ENCODE results near the gene NCOA6. TPM values are rescaled to one million over a fixed set of nuclear protein-coding genes. Genes with fewer than 3 reads are reported as not detected.
"Not testable (repeated sequence)": the region's sequence is repeated elsewhere in the genome, so short reads cannot be mapped to it uniquely, and the experiment has no call there.

NCOA6 gene
- total RNA-seq, 2 experiments from 2014 or later: 25.8 to 26.9 TPM

DNA sequence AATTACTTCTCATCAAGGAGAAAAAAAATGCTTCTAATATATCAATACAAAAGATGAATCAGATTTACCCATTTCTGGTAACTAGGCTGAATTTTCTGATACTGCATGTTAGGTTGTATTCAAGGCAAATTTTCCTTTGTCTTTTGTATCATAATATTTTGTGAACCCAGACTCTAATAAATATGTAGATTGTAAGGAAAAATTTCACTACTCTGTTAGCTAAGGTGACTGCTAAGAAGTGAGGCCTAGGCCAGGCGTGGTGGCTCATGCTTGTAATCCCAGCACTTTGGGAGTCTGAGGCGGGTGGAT is 108.6 kb downstream of the NCOA6 start:
- Mint-ChIP-seq H3K4me1 (ENCODE audit: low read depth) (peaks cover 11% of the 10 kb centered on the region), H3K36me3 (ENCODE audit: low read depth) (peaks cover 28% of the 10 kb centered on the region), H3K9me3 (ENCODE audit: insufficient read depth) (no peaks in the 10 kb centered on the region), H3K27ac (no peak overlapping the region), H3K4me3 (no peak overlapping the region), H3K27me3 (ENCODE audit: low read depth) (no peaks in the 10 kb centered on the region)
- CTCF ChIA-PET: no interaction called here
- POLR2A ChIA-PET: interaction anchor here (0.5 kb wide), 1 partner anchor 51 kb away, joined by 7 read pairs; no protein-coding TSS in a partner anchor
- ATAC-seq (no peak), DNase-seq (no peak)

DNA sequence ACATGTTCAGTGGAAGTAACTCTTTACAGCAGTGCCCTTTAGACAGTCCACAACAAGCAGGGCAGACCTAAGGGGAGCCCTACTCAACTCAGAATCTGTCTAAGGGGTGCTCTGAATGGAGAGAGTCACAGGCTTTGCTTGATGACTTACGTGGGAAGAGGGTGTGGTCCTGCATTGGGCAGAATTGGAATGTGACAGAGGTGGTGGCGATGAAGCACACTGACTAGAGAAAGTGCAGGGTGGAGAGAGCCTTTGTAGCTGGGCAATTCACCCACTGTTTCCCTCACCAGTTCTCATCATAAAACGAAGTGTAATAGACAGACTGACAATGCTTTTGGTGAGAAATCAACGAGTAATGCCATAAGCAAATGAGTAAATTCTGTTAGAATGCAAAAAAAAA is 110.1 kb downstream of the NCOA6 start:
- ChIA-PET CTCF (interaction anchor here (1.3 to 1.6 kb wide), 2 partner anchors 153 to 403 kb away, joined by 3 to 4 read pairs; no protein-coding TSS in a partner anchor), POLR2A (no interaction called here)
- ATAC-seq: no peak

GRCh38 chr20:34713944-34714515 is 111.4 kb downstream of the NCOA6 start:
- H3K4me1 Mint-ChIP-seq (ENCODE audit: low read depth); ATAC-seq; H3K27me3 Mint-ChIP-seq (ENCODE audit: low read depth); DNase-seq; H3K9me3 Mint-ChIP-seq (ENCODE audit: insufficient read depth); H3K4me3 Mint-ChIP-seq; POLR2A ChIA-PET; H3K27ac Mint-ChIP-seq: not testable (repeated sequence)
- peaks cover 18% of the 10 kb centered on the region for H3K36me3 Mint-ChIP-seq (ENCODE audit: low read depth)
- CTCF ChIA-PET: interaction anchor here (1.0 to 1.3 kb wide), 4 partner anchors 14 to 175 kb away, joined by 3 to 4 read pairs (median 3); no protein-coding TSS in a partner anchor

More for the DNA sequence above, 110.1 kb downstream of the NCOA6 start:
- Mint-ChIP-seq H3K27me3 (ENCODE audit: low read depth) (peaks cover 5% of the 10 kb centered on the region), H3K27ac (no peak overlapping the region), H3K9me3 (ENCODE audit: insufficient read depth) (no peaks in the 10 kb centered on the region), H3K4me1 (ENCODE audit: low read depth) (peaks cover 12% of the 10 kb centered on the region), H3K36me3 (ENCODE audit: low read depth) (peaks cover 22% of the 10 kb centered on the region), H3K4me3 (no peak overlapping the region)
- no peak for DNase-seq

DNA sequence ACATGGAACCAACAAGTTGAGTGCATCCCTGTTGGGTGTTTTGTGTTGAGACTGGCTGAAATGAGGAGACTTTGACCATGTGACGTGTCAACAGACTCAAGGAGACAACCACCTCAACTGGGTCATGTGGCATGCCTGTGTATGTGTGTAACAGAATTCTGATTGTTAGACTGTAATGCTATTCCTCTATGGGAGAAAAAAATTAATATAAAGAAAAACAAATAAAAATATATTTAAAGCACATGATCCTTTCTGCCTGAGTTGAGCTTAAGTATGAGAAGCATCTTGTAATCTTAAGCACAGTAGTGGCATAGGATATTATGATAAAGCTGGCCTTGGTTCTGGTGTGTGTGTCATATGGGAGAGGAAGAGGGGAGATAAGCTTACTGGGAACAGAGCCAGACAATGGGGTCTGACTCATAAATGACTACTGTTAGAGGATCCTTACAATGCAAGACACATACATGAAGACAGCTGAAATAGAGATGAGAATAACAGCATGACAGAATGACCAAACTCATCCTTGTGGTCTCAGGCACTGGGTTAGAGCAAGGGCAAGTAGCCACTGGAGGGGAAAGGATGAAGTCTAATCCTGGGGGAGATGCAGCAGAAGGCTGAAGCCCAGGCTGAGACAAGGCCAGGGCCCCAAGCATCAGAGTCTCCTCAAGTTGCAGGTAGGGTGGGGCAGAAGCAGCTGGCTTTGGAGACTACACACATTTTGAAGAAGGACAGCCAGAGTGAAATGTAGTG is 112.1 kb downstream of the NCOA6 start:
- H3K4me3 Mint-ChIP-seq: no peak overlapping the region

GRCh38 chr20:34712525-34713192 is 112.8 kb downstream of the NCOA6 start:
- DNase-seq: no peak
- Mint-ChIP-seq H3K36me3 (ENCODE audit: low read depth) (peaks cover 16% of the 10 kb centered on the region), H3K4me1 (ENCODE audit: low read depth) (peaks cover 15% of the 10 kb centered on the region), H3K27ac (no peak overlapping the region), H3K4me3 (no peak overlapping the region), H3K9me3 (ENCODE audit: insufficient read depth) (no peaks in the 10 kb centered on the region), H3K27me3 (ENCODE audit: low read depth) (peaks cover 6% of the 10 kb centered on the region)
- no peak for ATAC-seq
- ChIA-PET CTCF (interaction anchor here (1.0 to 1.3 kb wide), 4 partner anchors 34 to 400 kb away, joined by 3 to 5 read pairs (median 4); no protein-coding TSS in a partner anchor), POLR2A (no interaction called here)

More for the DNA sequence above, 112.1 kb downstream of the NCOA6 start:
- ATAC-seq: no peak
- Mint-ChIP-seq H3K36me3 (ENCODE audit: low read depth) (peaks cover 18% of the 10 kb centered on the region), H3K27ac (no peak overlapping the region), H3K27me3 (ENCODE audit: low read depth) (peaks cover 6% of the 10 kb centered on the region), H3K9me3 (ENCODE audit: insufficient read depth) (no peaks in the 10 kb centered on the region), H3K4me1 (ENCODE audit: low read depth) (peaks cover 11% of the 10 kb centered on the region)
- DNase-seq: no peak
- CTCF ChIA-PET: interaction anchor here (1.0 to 1.3 kb wide), 4 partner anchors 56 to 401 kb away, joined by 3 to 5 read pairs (median 4); no protein-coding TSS in a partner anchor
- POLR2A ChIA-PET: no interaction called here

DNA sequence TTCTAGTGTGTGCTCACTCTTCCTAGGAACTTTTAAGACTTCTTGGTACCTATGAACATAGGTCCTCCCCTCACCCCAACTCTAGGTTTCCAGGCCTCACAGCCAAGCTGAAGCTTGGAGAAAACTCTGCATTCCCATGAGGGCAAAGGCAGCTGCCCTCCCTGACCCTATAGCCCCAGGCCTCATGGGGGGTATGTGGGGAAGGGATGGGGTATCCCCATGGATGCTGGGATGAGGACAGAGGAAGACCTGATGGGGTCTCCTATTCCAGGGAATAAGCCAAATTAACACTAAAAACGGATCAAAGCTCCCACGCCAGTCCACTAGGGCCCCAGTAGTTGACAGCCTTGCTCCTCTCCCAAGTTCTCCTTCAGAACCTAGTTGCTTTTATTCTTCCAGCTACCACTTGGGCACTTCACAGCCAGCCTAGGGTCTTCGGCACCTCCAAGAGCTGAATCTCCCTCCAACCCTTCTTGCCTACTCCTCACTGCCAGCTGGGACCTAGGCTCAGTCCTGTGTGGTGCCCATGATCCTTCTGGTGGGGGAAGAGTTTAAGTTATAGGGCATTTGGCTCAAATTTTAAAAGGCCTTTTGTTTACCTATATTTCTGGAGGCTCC is 113.5 kb downstream of the NCOA6 start:
- Mint-ChIP-seq H3K4me3 (no peak overlapping the region), H3K9me3 (ENCODE audit: insufficient read depth) (no peaks in the 10 kb centered on the region), H3K27me3 (ENCODE audit: low read depth) (peaks cover 6% of the 10 kb centered on the region), H3K27ac (no peak overlapping the region), H3K4me1 (ENCODE audit: low read depth) (peaks cover 17% of the 10 kb centered on the region), H3K36me3 (ENCODE audit: low read depth) (peaks cover 12% of the 10 kb centered on the region)
- DNase-seq (no peak), ATAC-seq (no peak)
- ChIA-PET CTCF (interaction anchor here (0.7 to 1.3 kb wide), 3 partner anchors 35 to 399 kb away, joined by 3 to 5 read pairs (median 4); no protein-coding TSS in a partner anchor), POLR2A (no interaction called here)

- H3K4me3 Mint-ChIP-seq: peak overlapping the region; percentile 75
- H3K27me3 Mint-ChIP-seq (ENCODE audit: low read depth): peaks cover 6% of the 10 kb centered on the region
- peaks cover 12% of the 10 kb centered on the region for H3K36me3 Mint-ChIP-seq (ENCODE audit: low read depth)
- H3K9me3 Mint-ChIP-seq (ENCODE audit: insufficient read depth): no peaks in the 10 kb centered on the region
- POLR2A ChIA-PET: no interaction called here
- CTCF ChIA-PET: interaction anchor here (0.8 to 1.2 kb wide), 2 partner anchors 59 to 399 kb away, joined by 4 read pairs; no protein-coding TSS in a partner anchor
- no peak overlapping the region for H3K27ac Mint-ChIP-seq
- DNase-seq (no peak), ATAC-seq (no peak)
- H3K4me1 Mint-ChIP-seq (ENCODE audit: low read depth): peaks cover 22% of the 10 kb centered on the region
Observed at GRCh38 chr20:34710861-34711574, 114.4 kb downstream of the NCOA6 start.

DNA sequence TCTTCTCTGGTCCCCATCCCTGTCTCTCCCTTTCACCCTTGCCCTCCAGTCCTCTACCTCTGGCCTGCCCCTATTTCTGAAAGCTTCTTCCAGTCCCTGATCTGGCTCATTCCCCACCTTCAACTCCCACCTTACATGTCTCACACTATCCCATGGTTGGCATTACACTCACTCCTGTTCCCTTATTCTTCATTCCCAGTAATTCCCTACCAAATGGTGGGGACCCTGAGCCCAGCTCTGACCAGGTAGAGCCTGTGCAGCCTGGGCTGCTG is 114.9 kb downstream of the NCOA6 start:
- DNase-seq (no peak), ATAC-seq (no peak)
- POLR2A ChIA-PET: no interaction called here
- CTCF ChIA-PET: interaction anchor here (0.8 to 1.2 kb wide), 2 partner anchors 59 to 398 kb away, joined by 4 read pairs; no protein-coding TSS in a partner anchor
- peaks cover 24% of the 10 kb centered on the region for H3K4me1 Mint-ChIP-seq (ENCODE audit: low read depth)
- H3K4me3 Mint-ChIP-seq: peak overlapping the region; percentile 75
- H3K36me3 Mint-ChIP-seq (ENCODE audit: low read depth): peaks cover 12% of the 10 kb centered on the region
- H3K27ac Mint-ChIP-seq: peak overlapping the region; percentile 68
- H3K9me3 Mint-ChIP-seq (ENCODE audit: insufficient read depth): no peaks in the 10 kb centered on the region
- H3K27me3 Mint-ChIP-seq (ENCODE audit: low read depth): peaks cover 6% of the 10 kb centered on the region

- DNase-seq (peak; percentile 63), ATAC-seq (peak; percentile 45)
- H3K4me3 Mint-ChIP-seq: peak overlapping the region; percentile 82
- H3K9me3 Mint-ChIP-seq (ENCODE audit: insufficient read depth): no peaks in the 10 kb centered on the region
- H3K27ac Mint-ChIP-seq: peak overlapping the region; percentile 84
- ChIA-PET CTCF (interaction anchor here (0.8 to 1.2 kb wide), 2 partner anchors 60 to 398 kb away, joined by 4 read pairs; no protein-coding TSS in a partner anchor), POLR2A (no interaction called here)
- peaks cover 6% of the 10 kb centered on the region for H3K27me3 Mint-ChIP-seq (ENCODE audit: low read depth)
- H3K4me1 Mint-ChIP-seq (ENCODE audit: low read depth): peaks cover 29% of the 10 kb centered on the region
- peaks cover 9% of the 10 kb centered on the region for H3K36me3 Mint-ChIP-seq (ENCODE audit: low read depth)
Observed at GRCh38 chr20:34709831-34710567, 115.5 kb downstream of the NCOA6 start.

- Mint-ChIP-seq H3K36me3 (ENCODE audit: low read depth) (peaks cover 6% of the 10 kb centered on the region), H3K27me3 (ENCODE audit: low read depth) (peaks cover 6% of the 10 kb centered on the region), H3K27ac (peak overlapping the region; percentile 84), H3K9me3 (ENCODE audit: insufficient read depth) (no peaks in the 10 kb centered on the region), H3K4me3 (peak overlapping the region; percentile 82), H3K4me1 (ENCODE audit: low read depth) (peaks cover 34% of the 10 kb centered on the region)
- peak; percentile 68 for ATAC-seq
- peak; percentile 80 for DNase-seq
- POLR2A ChIA-PET: interaction anchor here (0.6 kb wide), 1 partner anchor 1477 kb away, joined by 3 read pairs; no protein-coding TSS in a partner anchor
- CTCF ChIA-PET: interaction anchor here (0.6 to 7.3 kb wide), 7 partner anchors 10 to 397 kb away, joined by 3 to 59 read pairs (median 3); no protein-coding TSS in a partner anchor
Observed at GRCh38 chr20:34709044-34709830, 116.2 kb downstream of the NCOA6 start.

Measured in activated CD8-positive, alpha-beta T cell treated with anti-CD3 and anti-CD28 coated beads, Interleukin-2, amount 10 ng/mL, durations not matched to agents 7 days and 5 days (primary cell).